ENCODE results near the gene RPLP1.

DNA sequence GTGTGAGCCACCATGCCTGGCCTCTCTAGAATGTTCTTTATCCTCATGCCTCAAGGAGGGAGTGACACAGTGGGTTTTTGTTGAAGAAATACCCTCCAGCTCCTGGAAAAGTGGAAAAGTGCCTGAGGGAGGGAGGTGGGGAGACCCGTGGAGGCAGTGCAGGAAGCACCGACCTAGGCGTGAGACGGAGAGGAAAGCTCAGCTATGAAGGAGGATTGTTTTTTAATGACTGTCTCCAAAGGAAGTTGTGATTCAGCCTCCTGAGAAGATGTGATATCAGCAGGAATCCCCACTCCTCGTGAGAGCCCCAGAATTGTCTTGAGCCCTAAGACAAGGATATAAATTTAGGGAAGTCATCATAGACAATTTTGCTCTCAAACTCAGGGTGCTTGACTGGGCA lies 21.7 kb downstream of the RPLP1 start:
- TF ChIP-seq, protein P1, sequence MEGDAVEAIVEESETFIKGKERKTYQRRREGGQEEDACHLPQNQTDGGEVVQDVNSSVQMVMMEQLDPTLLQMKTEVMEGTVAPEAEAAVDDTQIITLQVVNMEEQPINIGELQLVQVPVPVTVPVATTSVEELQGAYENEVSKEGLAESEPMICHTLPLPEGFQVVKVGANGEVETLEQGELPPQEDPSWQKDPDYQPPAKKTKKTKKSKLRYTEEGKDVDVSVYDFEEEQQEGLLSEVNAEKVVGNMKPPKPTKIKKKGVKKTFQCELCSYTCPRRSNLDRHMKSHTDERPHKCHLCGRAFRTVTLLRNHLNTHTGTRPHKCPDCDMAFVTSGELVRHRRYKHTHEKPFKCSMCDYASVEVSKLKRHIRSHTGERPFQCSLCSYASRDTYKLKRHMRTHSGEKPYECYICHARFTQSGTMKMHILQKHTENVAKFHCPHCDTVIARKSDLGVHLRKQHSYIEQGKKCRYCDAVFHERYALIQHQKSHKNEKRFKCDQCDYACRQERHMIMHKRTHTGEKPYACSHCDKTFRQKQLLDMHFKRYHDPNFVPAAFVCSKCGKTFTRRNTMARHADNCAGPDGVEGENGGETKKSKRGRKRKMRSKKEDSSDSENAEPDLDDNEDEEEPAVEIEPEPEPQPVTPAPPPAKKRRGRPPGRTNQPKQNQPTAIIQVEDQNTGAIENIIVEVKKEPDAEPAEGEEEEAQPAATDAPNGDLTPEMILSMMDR (IDR thresholded peaks at IDR 0.05) = no peak
- TF ChIP-seq POLR2A (IDR thresholded peaks at IDR 0.05) = no peak

All from testis (tissue), 2 donors.